NCI-H1417 (cell line): ENCODE data around the gene PLAU.
"Not testable (repeated sequence)": the region's sequence is repeated elsewhere in the genome, so short reads cannot be mapped to it uniquely, and the experiment has no call there.

Experiments used
- DNase-seq, 3 experiments: peaks; one replicate each; lab custom pipeline; 2025; lab: John Stamatoyannopoulos, UW

Gene PLAU

GRCh38 chr10:73898730-73899410 lies 12.1 kb upstream of the PLAU start:
- DNase-seq, result no peak

GRCh38 chr10:73899423-73899822 lies 11.5 kb upstream of the PLAU start:
- DNase-seq, result no peak

GRCh38 chr10:73900064-73900463 lies 10.9 kb upstream of the PLAU start:
- no peak for DNase-seq

GRCh38 chr10:73901261-73901660 lies 9.7 kb upstream of the PLAU start:
- no peak for DNase-seq

GRCh38 chr10:73902351-73902750 lies 8.6 kb upstream of the PLAU start:
- no peak for DNase-seq

- peak in 2 of 3 experiments; percentile 5 to 30 for DNase-seq
These were observed 5.5 kb upstream of the PLAU start for GRCh38 chr10:73905256-73906020.

- DNase-seq, result no peak
These were observed 4.1 kb upstream of the PLAU start for GRCh38 chr10:73906524-73907447.

- DNase-seq, result no peak
These were observed 3.0 kb upstream of the PLAU start for GRCh38 chr10:73907841-73908517.

- no peak for DNase-seq
These were observed 1.9 kb upstream of the PLAU start for GRCh38 chr10:73908853-73909539.

GRCh38 chr10:73909540-73910115 lies 1.3 kb upstream of the PLAU start:
- DNase-seq, result no peak

- no peak for DNase-seq
These were observed 550 bp upstream of the PLAU start for GRCh38 chr10:73910401-73910763.

- DNase-seq, result no peak
These were observed 647 bp downstream of the PLAU start for GRCh38 chr10:73911553-73912004.

GRCh38 chr10:73914036-73914435 lies 3.1 kb downstream of the PLAU start:
- DNase-seq, result no peak

- no peak for DNase-seq
These were observed 4.4 kb downstream of the PLAU start for GRCh38 chr10:73915206-73915851.

- DNase-seq, result no peak
These were observed 6.0 kb downstream of the PLAU start for GRCh38 chr10:73916761-73917470.

- no peak for DNase-seq
These were observed 6.8 kb downstream of the PLAU start for GRCh38 chr10:73917566-73918305.

- DNase-seq, result not testable (repeated sequence)
These were observed 8.5 kb downstream of the PLAU start for GRCh38 chr10:73919481-73919880.

GRCh38 chr10:73920089-73920488 lies 9.2 kb downstream of the PLAU start:
- no peak for DNase-seq
